Breast epithelium (tissue), 4 donors: ENCODE results near the gene KCNG2. TPM values are rescaled to one million over a fixed set of nuclear protein-coding genes. Genes with fewer than 3 reads are reported as not detected.

ENCODE experiments used
- DNase-seq, 2 donors: peaks; one replicate each; pipeline ENCODE4 v3.0.0-alpha.2; 2019; ENCODE audit warnings: low spot score in 2 of 2
- H3K27ac ChIP-seq, 2 donors: fragments of 200-600 bp; sonication (generic) in 1 of 2; one replicate each; pipeline ENCODE4 v1.5.1; 2016 to 2019; ENCODE audit warnings: mild to moderate bottlenecking in 1 of 2
- H3K27me3 ChIP-seq, 2 donors: fragments of 200-600 bp; sonication (generic) in 1 of 2; one replicate each; pipeline versions ENCODE4 v1.5.1 to v1.6.0; 2017 to 2019; ENCODE audit warnings: control low read depth in 1 of 2, mild to moderate bottlenecking in 1 of 2
- H3K36me3 ChIP-seq: fragments of 200-600 bp; one replicate; pipeline ENCODE4 v1.5.1; 2019
- H3K4me1 ChIP-seq, 2 donors: fragments of 200-600 bp; sonication (generic); one replicate each; pipeline ENCODE4 v1.5.1; 2016 to 2019; ENCODE audit warnings: control low read depth in 1 of 2
- H3K4me3 ChIP-seq, 3 donors: fragments of 200-600 bp; sonication (generic); 1 replicate in 2 of 3; 2 replicates in 1 of 3; pipeline ENCODE4 v1.5.1; 2016 to 2019; ENCODE audit warnings: mild to moderate bottlenecking in 3 of 3, moderate library complexity in 2 of 3
- H3K9me3 ChIP-seq, 2 donors: fragments of 200-600 bp; sonication (generic) in 1 of 2; one replicate each; pipeline ENCODE4 v1.5.1; 2016 to 2019; ENCODE audit warnings: control low read depth in 1 of 2
- POLR2A ChIP-seq: fragments of 450-650 bp; IDR thresholded peaks from one replicate; pipeline ENCODE4 v1.6.1; 2016; ENCODE audit warnings: antibody characterized with exemption, mild to moderate bottlenecking, moderate library complexity
- POLR2AphosphoS5 ChIP-seq, 3 donors: sonication (generic); formaldehyde crosslinking; IDR thresholded peaks; one replicate each; pipeline ENCODE4 v1.6.1; 2017; ENCODE audit warnings: antibody characterized with exemption in 3 of 3
- intact Hi-C: fragments of 100-400 bp; cut with DNase I; formaldehyde crosslinking; loops from one replicate; pipeline ENCODE4 v1.15.1; 2023; ENCODE audit warnings: low total_unique reads
- total RNA-seq, 3 donors: library from RNA; depleted of rRNA; stranded (reverse); fragments of >200 nt; gene quantifications; one replicate each; pipeline ENCODE4 v1.1.0, GENCODE V29; 2016
- TF ChIP-seq, protein P1 (sequence below), 3 donors: fragments of 450-650 bp; IDR thresholded peaks; one replicate each; pipeline ENCODE4 v1.5.1; 2016 to 2017; ENCODE audit warnings: antibody characterized with exemption in 3 of 3, mild to moderate bottlenecking in 3 of 3, moderate library complexity in 3 of 3

The KCNG2 gene
- total RNA-seq, 3 donors from 2014 or later, result 0.32 to 1.6 (median 0.66) TPM

DNA sequence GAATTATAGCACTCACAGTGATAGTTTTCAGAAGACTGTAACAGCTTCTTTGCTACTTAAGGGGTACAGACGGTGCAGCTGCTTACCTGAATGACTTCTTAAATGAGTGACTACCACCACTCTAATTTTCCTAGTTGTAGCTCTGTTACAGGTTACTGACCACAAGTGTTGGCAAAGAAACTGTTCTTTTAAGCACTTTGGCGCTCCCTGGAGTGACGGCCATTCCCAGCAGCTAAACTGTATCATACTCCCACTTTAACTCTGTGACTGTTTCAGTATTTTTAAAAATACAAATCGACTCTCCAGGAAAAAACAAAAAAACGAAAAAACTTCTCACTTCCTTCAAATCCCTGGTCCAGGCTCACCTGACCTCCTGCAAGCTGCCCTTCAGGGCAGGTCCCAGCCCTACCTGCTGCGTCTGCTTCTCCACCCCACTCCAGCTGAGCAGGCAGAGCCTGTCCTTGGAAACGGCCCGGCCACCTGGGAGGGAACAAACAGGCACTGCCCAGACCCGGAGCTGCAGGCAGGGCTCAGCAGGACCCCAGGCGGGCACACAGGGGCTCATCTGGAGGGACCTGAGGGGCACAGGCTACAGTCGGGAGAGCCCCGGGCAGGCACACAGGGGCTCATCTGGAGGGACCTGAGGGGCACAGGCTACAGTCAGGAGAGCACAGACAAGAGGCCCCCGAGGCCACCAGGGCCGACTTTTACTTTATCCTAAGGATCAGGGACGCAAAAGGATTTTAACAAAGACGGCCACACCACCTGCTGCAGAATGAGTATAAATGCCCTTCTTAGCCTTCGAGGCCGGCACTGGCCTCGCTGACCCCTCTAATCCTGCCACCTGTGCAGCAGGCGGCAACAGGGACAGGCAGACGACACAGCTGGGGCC lies 129.2 kb downstream of the KCNG2 start:
- intact Hi-C loops, result no loop called here
- Histone ChIP-seq H3K9me3 (peaks cover 19 to 32% of the 10 kb centered on the region in 2 donors), H3K36me3 (no peaks in the 10 kb centered on the region), H3K4me3 (no peak overlapping the region), H3K27ac (no peak overlapping the region), H3K27me3 (no peaks in the 10 kb centered on the region), H3K4me1 (no peaks in the 10 kb centered on the region)
- TF ChIP-seq POLR2AphosphoS5 (IDR thresholded peaks at IDR 0.05), result no peak
- peak; percentile 12 to 24 for DNase-seq

DNA sequence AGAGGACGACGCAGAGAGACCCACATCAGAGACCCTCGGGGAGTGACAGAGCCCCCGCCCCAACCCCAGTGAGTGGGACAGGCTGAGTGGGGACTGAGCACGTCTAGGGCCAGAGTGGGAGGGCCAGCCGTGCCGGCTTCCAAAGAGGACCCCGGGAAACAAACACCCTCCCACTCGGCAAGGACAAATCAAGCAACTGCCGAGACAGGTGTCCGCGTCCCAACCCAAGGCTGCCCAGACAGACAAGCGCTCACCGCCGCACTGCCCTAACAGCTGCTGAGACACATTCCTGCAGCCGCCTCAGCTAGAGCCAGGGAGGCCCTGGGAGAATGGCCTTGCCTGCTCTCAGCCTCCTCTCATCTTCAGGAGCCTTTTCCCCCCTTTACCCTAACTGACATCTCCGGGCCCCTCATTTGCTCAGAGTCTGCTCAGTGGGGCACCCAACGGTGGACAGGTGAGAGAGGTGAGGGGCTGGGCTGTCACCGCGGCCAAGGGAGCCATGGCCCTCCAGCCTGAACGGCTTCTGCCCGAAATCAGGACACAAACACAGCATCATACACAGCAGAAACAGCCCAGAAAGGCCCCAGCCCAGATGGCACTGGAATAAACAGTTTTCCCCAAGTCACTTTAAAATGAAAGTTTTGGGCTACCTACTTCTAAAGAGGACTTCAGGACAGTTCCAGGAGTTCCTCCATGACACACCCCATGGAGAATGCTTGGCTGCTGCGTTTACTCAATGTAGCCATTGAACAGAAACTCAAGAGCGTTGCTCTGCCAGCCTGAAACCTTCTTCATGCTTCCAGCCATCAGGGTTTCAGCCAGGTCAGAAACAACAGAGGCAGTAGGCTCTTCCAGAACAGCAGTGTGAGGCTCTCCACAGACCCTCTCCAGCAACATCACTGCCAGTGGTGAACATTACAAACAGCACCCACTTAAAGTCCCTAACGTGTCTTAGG lies 130.1 kb downstream of the KCNG2 start:
- no peaks in the 10 kb centered on the region for H3K4me1 ChIP-seq
- intact Hi-C loops, result no loop called here
- H3K4me3 ChIP-seq, result no peak overlapping the region
- no peaks in the 10 kb centered on the region for H3K36me3 ChIP-seq
- no peaks in the 10 kb centered on the region for H3K27me3 ChIP-seq
- peak; percentile 11 to 40 for DNase-seq
- TF ChIP-seq, protein P1, sequence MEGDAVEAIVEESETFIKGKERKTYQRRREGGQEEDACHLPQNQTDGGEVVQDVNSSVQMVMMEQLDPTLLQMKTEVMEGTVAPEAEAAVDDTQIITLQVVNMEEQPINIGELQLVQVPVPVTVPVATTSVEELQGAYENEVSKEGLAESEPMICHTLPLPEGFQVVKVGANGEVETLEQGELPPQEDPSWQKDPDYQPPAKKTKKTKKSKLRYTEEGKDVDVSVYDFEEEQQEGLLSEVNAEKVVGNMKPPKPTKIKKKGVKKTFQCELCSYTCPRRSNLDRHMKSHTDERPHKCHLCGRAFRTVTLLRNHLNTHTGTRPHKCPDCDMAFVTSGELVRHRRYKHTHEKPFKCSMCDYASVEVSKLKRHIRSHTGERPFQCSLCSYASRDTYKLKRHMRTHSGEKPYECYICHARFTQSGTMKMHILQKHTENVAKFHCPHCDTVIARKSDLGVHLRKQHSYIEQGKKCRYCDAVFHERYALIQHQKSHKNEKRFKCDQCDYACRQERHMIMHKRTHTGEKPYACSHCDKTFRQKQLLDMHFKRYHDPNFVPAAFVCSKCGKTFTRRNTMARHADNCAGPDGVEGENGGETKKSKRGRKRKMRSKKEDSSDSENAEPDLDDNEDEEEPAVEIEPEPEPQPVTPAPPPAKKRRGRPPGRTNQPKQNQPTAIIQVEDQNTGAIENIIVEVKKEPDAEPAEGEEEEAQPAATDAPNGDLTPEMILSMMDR (IDR thresholded peaks at IDR 0.05), result no peak
- no peak for TF ChIP-seq POLR2A
- TF ChIP-seq POLR2AphosphoS5 (IDR thresholded peaks at IDR 0.05), result no peak
- H3K27ac ChIP-seq, result no peak overlapping the region
- H3K9me3 ChIP-seq, result peaks cover 19 to 37% of the 10 kb centered on the region in 2 donors

DNA sequence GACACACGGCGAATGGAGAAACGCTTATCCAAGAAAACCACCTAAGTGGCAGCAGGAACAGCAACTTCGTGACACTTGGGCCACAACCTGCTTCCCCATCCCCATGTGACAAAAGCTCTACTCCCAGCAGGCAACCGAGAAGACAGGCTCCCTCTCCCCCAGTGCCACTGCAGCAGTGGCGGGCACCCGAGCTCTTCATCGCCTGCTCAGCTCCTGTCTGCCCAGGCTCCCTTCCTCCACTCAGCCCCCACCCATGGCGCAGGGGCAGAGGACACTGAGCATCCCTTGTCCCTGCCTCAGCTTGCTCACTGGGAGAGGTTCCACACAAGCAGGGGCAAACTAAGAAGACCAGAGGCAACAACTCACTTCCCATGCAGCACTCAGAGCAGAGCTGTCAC lies 130.8 kb downstream of the KCNG2 start:
- intact Hi-C loops, result no loop called here
- Histone ChIP-seq H3K27me3 (no peaks in the 10 kb centered on the region), H3K27ac (no peak overlapping the region), H3K4me1 (no peaks in the 10 kb centered on the region), H3K36me3 (no peaks in the 10 kb centered on the region), H3K9me3 (peaks cover 19 to 41% of the 10 kb centered on the region in 2 donors), H3K4me3 (no peak overlapping the region)
- TF ChIP-seq POLR2A, result no peak
- TF ChIP-seq, protein P1 (IDR thresholded peaks at IDR 0.05), result no peak
- TF ChIP-seq POLR2AphosphoS5 (IDR thresholded peaks at IDR 0.05), result no peak
- peak in 1 of 2 donors; percentile 17 for DNase-seq

DNA sequence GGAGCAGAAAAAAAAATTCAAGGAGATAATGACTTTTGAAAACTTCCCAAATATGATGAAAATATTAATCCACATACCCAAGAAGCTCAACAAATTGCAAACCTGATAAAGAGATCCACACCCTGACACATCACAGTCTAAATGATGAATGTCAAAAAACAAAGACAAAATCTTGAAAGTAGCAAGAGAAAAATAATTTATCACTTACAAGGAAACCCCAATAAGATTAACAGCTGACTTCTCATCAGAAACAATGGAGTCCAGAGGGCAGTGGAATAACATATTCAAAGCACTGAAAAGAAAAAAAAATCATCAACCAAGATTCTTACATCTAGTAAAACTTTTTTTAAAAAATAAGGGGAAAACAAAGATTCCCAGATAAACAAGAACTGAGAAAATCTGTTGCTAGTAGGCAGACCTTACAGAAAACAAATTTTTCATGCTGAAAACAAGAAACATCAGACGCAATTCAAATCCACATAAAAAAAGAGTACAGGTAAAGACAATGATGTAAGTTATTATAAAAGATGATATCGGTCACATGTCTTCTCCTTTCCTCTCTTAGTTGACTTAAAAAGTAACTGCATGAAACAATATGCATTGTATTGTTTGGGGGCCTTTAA lies 132.4 kb downstream of the KCNG2 start:
- TF ChIP-seq POLR2A (no peak), POLR2AphosphoS5 (IDR thresholded peaks at IDR 0.05) (no peak)
- TF ChIP-seq, protein P1 (IDR thresholded peaks at IDR 0.05), result no peak
- Histone ChIP-seq H3K27ac (no peak overlapping the region), H3K27me3 (no peaks in the 10 kb centered on the region), H3K4me3 (no peak overlapping the region), H3K9me3 (peaks cover 19 to 41% of the 10 kb centered on the region in 2 donors), H3K4me1 (no peaks in the 10 kb centered on the region), H3K36me3 (no peaks in the 10 kb centered on the region)
- DNase-seq, result no peak
- intact Hi-C loops, result no loop called here

DNA sequence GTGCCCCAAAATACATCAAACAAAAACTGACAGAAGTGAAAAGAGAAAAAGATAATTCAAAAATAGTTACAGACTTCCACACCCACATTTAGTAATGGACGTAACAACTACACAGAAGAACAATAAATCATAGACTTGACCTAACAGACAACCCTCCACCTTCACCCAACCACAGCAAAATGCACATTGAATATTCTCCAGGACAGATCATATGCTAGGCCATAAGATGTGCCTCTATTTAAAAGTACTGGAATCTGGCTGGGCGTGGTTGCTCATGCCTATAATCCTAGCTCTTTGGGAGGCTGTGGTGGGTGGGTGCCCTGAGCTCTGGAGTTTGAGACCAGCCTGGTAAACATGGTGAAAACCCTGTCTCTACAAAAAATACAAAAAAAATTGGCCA lies 133.7 kb downstream of the KCNG2 start:
- intact Hi-C loops, result no loop called here
- TF ChIP-seq POLR2A (no peak), POLR2AphosphoS5 (IDR thresholded peaks at IDR 0.05) (no peak)
- TF ChIP-seq, protein P1 (IDR thresholded peaks at IDR 0.05), result no peak
- peaks cover 24 to 41% of the 10 kb centered on the region in 2 donors for H3K9me3 ChIP-seq
- H3K36me3 ChIP-seq, result no peaks in the 10 kb centered on the region
- DNase-seq, result peak in 1 of 2 donors; percentile 10
- H3K27me3 ChIP-seq, result no peaks in the 10 kb centered on the region
- no peak overlapping the region for H3K27ac ChIP-seq
- H3K4me1 ChIP-seq, result no peaks in the 10 kb centered on the region
- H3K4me3 ChIP-seq, result no peak overlapping the region
